Large intestine (tissue), 3 donors: ENCODE results near the gene NTMT1. TPM values are rescaled to one million over a fixed set of nuclear protein-coding genes. Genes with fewer than 3 reads are reported as not detected.

Source experiments
- DNase-seq, 2 donors: peaks; one replicate each; pipeline versions ENCODE4 v3.0.0 to v3.0.0-alpha.2; 2013
- H3K27ac ChIP-seq: one replicate; pipeline ENCODE4 v1.5.1; 2013; ENCODE audit warnings: low read length
- H3K27me3 ChIP-seq: 2 replicates; pipeline ENCODE4 v1.6.1; 2013; ENCODE audit warnings: low read length; ENCODE audit not compliant: control insufficient read depth, insufficient read depth
- H3K36me3 ChIP-seq: 2 replicates; pipeline ENCODE4 v1.6.1; 2013; ENCODE audit warnings: low read length; ENCODE audit not compliant: control insufficient read depth, insufficient read depth
- H3K4me1 ChIP-seq: one replicate; pipeline ENCODE4 v1.6.1; 2013; ENCODE audit warnings: low read length; ENCODE audit not compliant: control insufficient read depth, insufficient read depth
- H3K4me3 ChIP-seq: one replicate; pipeline ENCODE4 v1.5.1; 2013; ENCODE audit warnings: low read length
- H3K9me3 ChIP-seq: one replicate; pipeline ENCODE4 v1.6.1; 2013; ENCODE audit warnings: mild to moderate bottlenecking, low read depth, low read length, moderate library complexity; ENCODE audit not compliant: control insufficient read depth
- WGBS: methylation state at CpG from one replicate; pipeline ENCODE4 v1.1.5; 2013; ENCODE audit warnings: low lambda C conversion rate; ENCODE audit not compliant: insufficient coverage; 5-methylcytosine and 5-hydroxymethylcytosine counted together
- polyA plus RNA-seq: library from polyadenylated mRNA; unstranded; fragments of 120-200 nt; gene quantifications from one replicate; pipeline ENCODE4 v1.2.1, GENCODE V29; 2013

The NTMT1 gene
- polyA plus RNA-seq, 1 donor, result 45.3 TPM

DNA sequence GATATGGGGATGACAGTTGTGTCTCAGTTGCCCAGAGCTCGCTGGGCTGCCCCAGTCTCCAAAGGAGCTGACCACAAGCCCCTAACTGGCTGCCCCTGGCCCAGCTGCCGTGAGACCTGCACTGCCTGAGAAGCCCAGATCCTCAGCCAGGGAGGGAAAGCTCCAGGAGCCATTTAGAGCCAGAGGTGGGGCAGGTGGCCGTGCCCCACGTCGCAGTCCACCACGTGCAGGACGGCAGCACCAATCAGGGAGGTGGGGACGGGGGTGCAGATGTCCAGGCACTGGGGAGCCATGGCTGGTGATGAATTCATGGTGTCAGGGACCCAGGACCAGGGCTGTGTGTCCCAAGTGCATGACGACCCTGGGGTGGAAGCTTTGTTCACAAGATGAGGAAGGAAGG, 52.9 kb downstream of the NTMT1 start:
- WGBS, result no CpG with 5 or more reads among the region's 9 CpGs
- Histone ChIP-seq H3K9me3 (no peaks in the 10 kb centered on the region), H3K36me3 (no peaks in the 10 kb centered on the region)

DNA sequence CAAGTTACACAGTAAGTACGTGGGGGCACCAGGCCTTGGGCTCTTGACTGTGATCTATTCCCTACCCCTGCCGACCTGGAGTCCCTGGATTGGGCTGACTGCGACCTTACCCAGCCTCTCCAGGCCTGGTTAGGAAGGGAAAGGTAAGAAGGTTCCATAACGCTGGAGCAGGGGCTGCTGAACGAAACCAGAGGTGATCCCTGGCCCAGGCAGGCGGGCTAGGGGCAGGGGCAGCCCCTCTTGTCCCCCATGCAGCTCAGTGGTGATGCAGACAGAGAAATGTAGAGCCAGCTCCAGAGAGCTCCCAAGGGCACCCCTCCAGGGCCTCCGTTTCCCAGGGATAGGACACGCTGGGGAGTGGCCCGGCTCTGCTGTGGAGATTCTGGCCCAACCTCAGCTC, 53.6 kb downstream of the NTMT1 start:
- Histone ChIP-seq H3K9me3 (no peaks in the 10 kb centered on the region), H3K36me3 (no peaks in the 10 kb centered on the region), H3K4me1 (no peaks in the 10 kb centered on the region), H3K4me3 (no peak overlapping the region), H3K27ac (no peak overlapping the region), H3K27me3 (peaks cover 35% of the 10 kb centered on the region)
- no peak for DNase-seq
- WGBS, result no CpG with 5 or more reads among the region's 9 CpGs

More for the DNA sequence above, 52.9 kb downstream of the NTMT1 start:
- Histone ChIP-seq H3K4me1 (no peaks in the 10 kb centered on the region), H3K4me3 (no peak overlapping the region), H3K27ac (no peak overlapping the region), H3K27me3 (peaks cover 35% of the 10 kb centered on the region)
- no peak for DNase-seq

DNA sequence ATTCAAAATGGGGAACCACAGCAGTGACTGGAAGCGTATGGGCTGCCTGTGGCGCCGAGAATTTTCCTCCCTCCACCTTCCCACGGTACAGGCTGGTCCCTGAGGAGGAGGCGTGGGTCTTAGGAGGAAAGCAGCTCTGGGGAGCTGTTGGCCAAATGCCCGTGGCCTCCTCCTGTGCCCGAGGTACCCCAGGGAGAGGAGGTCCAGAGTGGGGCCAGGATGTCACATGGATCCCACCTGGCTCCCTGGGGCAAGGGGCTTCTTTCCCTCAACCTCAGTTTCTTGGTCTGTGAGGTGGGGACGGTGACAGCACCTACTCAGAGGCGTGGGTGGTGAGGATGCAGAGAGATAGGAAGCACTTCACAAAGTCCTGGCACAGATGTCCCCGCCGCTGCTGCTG, 56.0 kb downstream of the NTMT1 start:
- H3K4me3 ChIP-seq, result no peak overlapping the region
- no CpG with 5 or more reads among the region's 11 CpGs for WGBS
- H3K36me3 ChIP-seq, result no peaks in the 10 kb centered on the region
- H3K4me1 ChIP-seq, result no peaks in the 10 kb centered on the region
- H3K9me3 ChIP-seq, result no peaks in the 10 kb centered on the region
- DNase-seq, result no peak
- H3K27ac ChIP-seq, result no peak overlapping the region
- H3K27me3 ChIP-seq, result peaks cover 18% of the 10 kb centered on the region

DNA sequence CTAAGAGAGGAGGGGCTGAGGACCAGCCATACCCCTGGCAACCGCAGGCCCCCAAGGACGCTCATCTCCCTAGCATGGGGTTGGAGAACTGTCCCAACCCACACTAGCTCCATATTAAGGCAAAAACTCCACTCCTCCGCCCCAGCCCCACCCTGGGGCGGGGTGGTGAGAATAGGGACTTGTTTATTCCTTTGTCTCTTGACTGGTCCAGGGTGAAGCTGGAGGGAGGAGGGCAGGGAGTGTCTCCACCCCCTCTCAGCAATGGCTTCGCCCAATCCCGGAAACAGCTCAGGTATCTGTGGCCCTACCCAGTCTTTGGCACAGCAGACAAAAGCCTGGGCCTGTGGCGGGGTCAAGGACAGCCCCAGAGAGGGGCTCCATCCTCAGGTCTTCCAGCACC, 56.4 kb downstream of the NTMT1 start:
- H3K4me3 ChIP-seq, result no peak overlapping the region
- WGBS, result no CpG with 5 or more reads among the region's 7 CpGs
- no peaks in the 10 kb centered on the region for H3K36me3 ChIP-seq
- peaks cover 14% of the 10 kb centered on the region for H3K27me3 ChIP-seq
- no peaks in the 10 kb centered on the region for H3K9me3 ChIP-seq
- H3K4me1 ChIP-seq, result no peaks in the 10 kb centered on the region
- no peak overlapping the region for H3K27ac ChIP-seq
- DNase-seq, result no peak

DNA sequence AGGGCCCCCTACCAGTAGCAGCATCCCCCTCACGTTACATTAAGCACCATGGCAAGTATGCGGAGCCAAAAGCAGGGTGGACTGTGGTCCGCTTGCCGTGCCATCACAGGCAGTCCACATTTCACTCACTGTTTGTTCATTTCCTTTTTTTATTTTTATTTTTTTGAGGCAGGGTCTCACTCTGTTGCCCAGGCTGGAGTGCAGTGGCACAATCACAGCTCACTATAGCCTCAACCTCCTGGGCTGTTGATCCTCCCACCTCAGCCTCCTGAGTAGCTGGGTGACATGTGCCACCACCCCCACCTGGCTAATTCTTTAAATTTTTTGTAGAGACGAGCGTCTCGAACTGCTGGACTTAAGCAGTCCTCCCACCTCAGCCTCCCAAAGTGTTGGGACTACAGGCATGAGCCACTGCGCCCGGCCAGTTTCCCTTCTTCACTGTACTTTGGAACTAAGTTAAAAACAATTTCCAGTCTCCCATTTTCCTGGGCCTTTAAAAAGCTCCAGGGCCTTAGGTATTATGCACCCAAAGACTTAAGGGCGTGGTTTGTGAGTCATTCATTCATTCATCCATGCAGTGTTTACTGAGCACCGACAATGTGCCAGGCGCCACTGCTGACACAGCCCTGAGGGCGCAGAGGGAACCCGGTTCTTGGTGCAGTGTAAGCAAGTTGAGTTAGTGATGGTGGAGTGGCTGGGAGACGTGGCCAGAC, 59.4 kb downstream of the NTMT1 start:
- H3K4me1 ChIP-seq, result no peaks in the 10 kb centered on the region

More for the DNA sequence above, 59.4 kb downstream of the NTMT1 start:
- Histone ChIP-seq H3K9me3 (no peaks in the 10 kb centered on the region), H3K36me3 (no peaks in the 10 kb centered on the region), H3K4me3 (no peak overlapping the region), H3K27me3 (peaks cover 4% of the 10 kb centered on the region), H3K27ac (no peak overlapping the region)
- no peak for DNase-seq
- 100% methylated on average over 1 of the region's 15 CpGs for WGBS

Other genes starting within 250 kb of the NTMT1 start
- gene C9orf50, start 5.1 kb upstream of the NTMT1 start, polyA plus RNA-seq, result 0.33 TPM
- gene ASB6, start 16.0 kb downstream of the NTMT1 start, polyA plus RNA-seq, result 14.8 TPM
- gene PRRX2, start 39.5 kb downstream of the NTMT1 start, polyA plus RNA-seq, result 1.6 TPM
- 4.9 TPM for gene PTGES, start 126.9 kb downstream of the NTMT1 start, polyA plus RNA-seq
- gene TOR1B, start 177.0 kb downstream of the NTMT1 start, polyA plus RNA-seq, result 22.7 TPM
- 32.4 TPM for gene TOR1A, start 198.0 kb downstream of the NTMT1 start, polyA plus RNA-seq
- 47.5 TPM for gene C9orf78, start 209.1 kb downstream of the NTMT1 start, polyA plus RNA-seq
- gene USP20, start 209.3 kb downstream of the NTMT1 start, polyA plus RNA-seq, result 17.7 TPM